ENCODE measurements around the gene DPEP2NB.
"Not testable (repeated sequence)": the region's sequence is repeated elsewhere in the genome, so short reads cannot be mapped to it uniquely, and the experiment has no call there.

The DPEP2NB gene

GRCh38 chr16:68003031-68003430 lies 12.7 kb downstream of the DPEP2NB start:
- in situ Hi-C loops (cut with HindIII; ENCODE audit: low sequenced_read_pairs), result no loop called here
- no peak for DNase-seq (ENCODE audit: low read depth, low spot score)
- no peak overlapping the region for H3K4me3 ChIP-seq (ENCODE audit: low read depth, low read length)
- TF ChIP-seq CTCF (IDR thresholded peaks at IDR 0.05; ENCODE audit: low read depth, low read length), result no peak

- no peak for DNase-seq (ENCODE audit: low read depth, low spot score)
- H3K4me3 ChIP-seq (ENCODE audit: low read depth, low read length), result no peak overlapping the region
- TF ChIP-seq CTCF (IDR thresholded peaks at IDR 0.05; ENCODE audit: low read depth, low read length), result no peak
- in situ Hi-C loops (cut with HindIII; ENCODE audit: low sequenced_read_pairs), result no loop called here
These were observed 15.3 kb downstream of the DPEP2NB start for GRCh38 chr16:68000450-68000849.

- DNase-seq (ENCODE audit: low read depth, low spot score), result no peak
- TF ChIP-seq CTCF (IDR thresholded peaks at IDR 0.05; ENCODE audit: low read depth, low read length), result no peak
- in situ Hi-C loops (cut with HindIII; ENCODE audit: low sequenced_read_pairs), result no loop called here
- H3K4me3 ChIP-seq (ENCODE audit: low read depth, low read length), result no peak overlapping the region
These were observed 15.7 kb downstream of the DPEP2NB start for GRCh38 chr16:67999985-68000384.

GRCh38 chr16:67998779-67999688 lies 16.7 kb downstream of the DPEP2NB start, which contains the start of gene DPEP2:
TSS of gene DPEP2 (minus strand) at chr16:67999484. CDS start at chr16:67993212, 6,272 bp downstream.
- DNase-seq (ENCODE audit: low read depth, low spot score); in situ Hi-C loops (cut with HindIII; ENCODE audit: low sequenced_read_pairs); H3K4me3 ChIP-seq (ENCODE audit: low read depth, low read length): not testable (repeated sequence)

GRCh38 chr16:67998231-67998778 lies 17.4 kb downstream of the DPEP2NB start:
- H3K4me3 ChIP-seq (ENCODE audit: low read depth, low read length); DNase-seq (ENCODE audit: low read depth, low spot score); in situ Hi-C loops (cut with HindIII; ENCODE audit: low sequenced_read_pairs): not testable (repeated sequence)

- TF ChIP-seq CTCF (IDR thresholded peaks at IDR 0.05; ENCODE audit: low read depth, low read length), result no peak
- DNase-seq (ENCODE audit: low read depth, low spot score), result no peak
- in situ Hi-C loops (cut with HindIII; ENCODE audit: low sequenced_read_pairs), result no loop called here
- H3K4me3 ChIP-seq (ENCODE audit: low read depth, low read length), result no peak overlapping the region
These were observed 19.0 kb downstream of the DPEP2NB start for GRCh38 chr16:67996666-67997065.

GRCh38 chr16:67995423-67995822 lies 20.3 kb downstream of the DPEP2NB start:
- DNase-seq (ENCODE audit: low read depth, low spot score), result no peak
- in situ Hi-C loops (cut with HindIII; ENCODE audit: low sequenced_read_pairs), result no loop called here
- no peak overlapping the region for H3K4me3 ChIP-seq (ENCODE audit: low read depth, low read length)
- TF ChIP-seq CTCF (IDR thresholded peaks at IDR 0.05; ENCODE audit: low read depth, low read length), result no peak

- in situ Hi-C loops (cut with HindIII; ENCODE audit: low sequenced_read_pairs); H3K4me3 ChIP-seq (ENCODE audit: low read depth, low read length); DNase-seq (ENCODE audit: low read depth, low spot score): not testable (repeated sequence)
These were observed 21.7 kb downstream of the DPEP2NB start for GRCh38 chr16:67994040-67994408.

Data from astrocyte of the spinal cord (primary cell).